K562 (cell line): ENCODE results near the gene ZNF792. TPM values are rescaled to one million over a fixed set of nuclear protein-coding genes. Genes with fewer than 3 reads are reported as not detected.

ENCODE experiments used
- BDP1 ChIP-seq: IDR thresholded peaks from 3 replicates; pipeline ENCODE4 v1.6.1; 2011; ENCODE audit not compliant: insufficient read length, insufficient read depth
- HNRNPUL1 ChIP-seq: fragments of 200-400 bp; formaldehyde crosslinking; IDR thresholded peaks from 2 replicates; pipeline ENCODE4 v1.6.1; 2017; ENCODE audit warnings: low read length
- KLF13 ChIP-seq: fragments of 450-650 bp; IDR thresholded peaks from 2 replicates; pipeline ENCODE4 v1.6.1; 2016; ENCODE audit warnings: missing genetic modification characterization, low read depth, mild to moderate bottlenecking, missing compliant biosample characterization, moderate library complexity, borderline replicate concordance
- MTF1 ChIP-seq: fragments of 250-450 bp; sonication (Bioruptor Pico); IDR thresholded peaks from 2 replicates; pipeline ENCODE4 v1.9.0; 2021; ENCODE audit warnings: moderate library complexity, mild to moderate bottlenecking, inconsistent platforms, borderline replicate concordance
- RBM14 ChIP-seq: fragments of 200-400 bp; formaldehyde crosslinking; IDR thresholded peaks from 2 replicates; pipeline ENCODE4 v1.6.1; 2018; ENCODE audit warnings: low read depth, mild to moderate bottlenecking, low read length, moderate library complexity, borderline replicate concordance; ENCODE audit not compliant: insufficient read depth
- RBM17 ChIP-seq: fragments of 200-400 bp; formaldehyde crosslinking; IDR thresholded peaks from 2 replicates; pipeline ENCODE4 v1.6.1; 2017; ENCODE audit warnings: low read depth, mild to moderate bottlenecking, low read length, borderline replicate concordance
- SMAD1 ChIP-seq: fragments of 150-350 bp; IDR thresholded peaks from 2 replicates; pipeline ENCODE4 v1.6.1; 2014; ENCODE audit warnings: low read length, low read depth; ENCODE audit not compliant: partially characterized antibody
- ZBED1 ChIP-seq: IDR thresholded peaks from 2 replicates; pipeline ENCODE4 v1.6.1; 2014
- ZBTB8A ChIP-seq: fragments of 450-650 bp; IDR thresholded peaks from 2 replicates; pipeline ENCODE4 v1.6.1; 2018; ENCODE audit warnings: mild to moderate bottlenecking, moderate library complexity; ENCODE audit not compliant: partially characterized antibody
- ZNF143 ChIP-seq: sonication (generic); formaldehyde crosslinking; IDR thresholded peaks from 2 replicates; pipeline ENCODE4 v1.9.0; 2022; ENCODE audit warnings: mild to moderate bottlenecking, missing genetic modification reagents
- ZNF740 ChIP-seq, 3 experiments: fragments of 200-800 bp in 1 of 3; sonication (Bioruptor generic) in 1 of 3; sonication (generic) in 1 of 3; formaldehyde crosslinking in 1 of 3; IDR thresholded peaks; 2 replicates each; pipeline versions ENCODE4 v1.6.1 to v1.8.0; 2016 to 2022; ENCODE audit warnings: mild to moderate bottlenecking in 2 of 3, missing compliant biosample characterization in 2 of 3, missing genetic modification characterization in 2 of 3, missing genetic modification reagents in 1 of 3
- polyA plus RNA-seq, 8 experiments: library from polyadenylated mRNA; depleted of rRNA in 4 of 8; stranded (reverse) in 5 of 8; unstranded in 3 of 8; fragments of >200 nt; fragmentation: Nextera tagmentation in 2 of 8; fragmentation: Illumina TruSeq in 1 of 8; extraction: Ambion mirVana in 2 of 8; extraction: Trizol in 1 of 8; gene quantifications; 2 replicates each; pipeline versions ENCODE4 v1.2.1 to v1.2.3, GENCODE V29; 2011 to 2014; ENCODE audit warnings: inconsistent platforms in 1 of 8, missing spikeins in 1 of 8
- total RNA-seq, 7 experiments: library from RNA; depleted of rRNA in 6 of 7; stranded (reverse); fragments of >200 nt in 6 of 7; fragmentation: Illumina TruSeq in 2 of 7; extraction: Trizol in 2 of 7; gene quantifications; 2 replicates each; pipeline versions ENCODE4 v1.2.1 to v1.2.3, GENCODE V29; 2011 to 2021; ENCODE audit warnings: low replicate concordance in 1 of 7
- TF ChIP-seq, protein P1 (sequence below), 2 experiments: fragments of 450-650 bp; conservative IDR thresholded peaks; 2 replicates each; pipeline ENCODE4 v1.6.1; 2017; ENCODE audit warnings: mild to moderate bottlenecking in 2 of 2, moderate library complexity in 2 of 2

ZNF792 gene
- total and polyA plus RNA-seq, 9 of the 15 experiments (the other 6 are each of a cell fraction or from before 2014, with no cell fraction given) = 3.3 to 16.5 (median 10.4) TPM

GRCh38 chr19:34964598-34964997 is 569 bp upstream of the ZNF792 start (continued):
- TF ChIP-seq ZBTB8A (no peak), HNRNPUL1 (no peak), MTF1 (CRISPR knock-in tag) (no peak), SMAD1 (no peak), RBM17 (no peak), BDP1 (no peak), ZNF143 (CRISPR knock-in tag) (no peak), ZBED1 (no peak), KLF13 (tag) (no peak), ZNF740 (CRISPR knock-in tag; IDR thresholded peaks at IDR 0.05) (no peak), ZNF740 (tag; IDR thresholded peaks at IDR 0.05) (no peak), RBM14 (no peak)
- TF ChIP-seq, protein P1, sequence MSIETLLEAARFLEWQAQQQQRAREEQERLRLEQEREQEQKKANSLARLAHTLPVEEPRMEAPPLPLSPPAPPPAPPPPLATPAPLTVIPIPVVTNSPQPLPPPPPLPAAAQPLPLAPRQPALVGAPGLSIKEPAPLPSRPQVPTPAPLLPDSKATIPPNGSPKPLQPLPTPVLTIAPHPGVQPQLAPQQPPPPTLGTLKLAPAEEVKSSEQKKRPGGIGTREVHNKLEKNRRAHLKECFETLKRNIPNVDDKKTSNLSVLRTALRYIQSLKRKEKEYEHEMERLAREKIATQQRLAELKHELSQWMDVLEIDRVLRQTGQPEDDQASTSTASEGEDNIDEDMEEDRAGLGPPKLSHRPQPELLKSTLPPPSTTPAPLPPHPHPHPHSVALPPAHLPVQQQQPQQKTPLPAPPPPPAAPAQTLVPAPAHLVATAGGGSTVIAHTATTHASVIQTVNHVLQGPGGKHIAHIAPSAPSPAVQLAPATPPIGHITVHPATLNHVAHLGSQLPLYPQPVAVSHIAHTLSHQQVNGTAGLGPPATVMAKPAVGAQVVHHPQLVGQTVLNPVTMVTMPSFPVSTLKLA (conservative IDR thresholded peaks at IDR 0.05) = no peak
- TF ChIP-seq, all 486 proteins: peak for 0
